ENCODE data around the gene ZBTB38. TPM values are rescaled to one million over a fixed set of nuclear protein-coding genes. Genes with fewer than 3 reads are reported as not detected.

The ZBTB38 gene
- total RNA-seq, 1 experiment from 2014 or later: 21.8 TPM

DNA sequence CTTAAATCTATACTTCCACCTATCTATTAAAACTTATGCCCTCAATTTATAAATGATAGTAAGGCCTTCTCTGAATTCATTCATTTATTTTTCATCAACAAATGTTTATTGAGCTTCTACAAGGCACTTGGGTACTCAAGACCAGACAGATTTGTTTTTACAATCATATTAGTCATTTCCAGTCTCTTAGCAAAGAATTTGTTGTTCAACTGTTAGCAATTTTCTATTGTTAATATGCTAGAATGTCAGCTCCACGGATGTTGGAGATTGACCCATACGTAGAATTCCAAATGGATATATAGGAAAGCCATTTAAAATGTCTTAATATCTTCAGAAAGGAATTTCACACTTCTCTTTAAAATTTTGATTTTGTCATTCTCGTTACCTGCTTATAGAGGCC, 36.7 kb downstream of the ZBTB38 start:
- POLR2A ChIA-PET (ENCODE audit: unreplicated experiment): no interaction called here
- Histone ChIP-seq H3K36me3 (ENCODE audit: low read depth) (no peaks in the 10 kb centered on the region), H2AFZ (no peak overlapping the region), H3K9me3 (ENCODE audit: insufficient read depth, low read depth) (no peaks in the 10 kb centered on the region; the same call in 1 of the 2 replicates), H3K9me2 (ENCODE audit: insufficient read depth) (no peaks in the 10 kb centered on the region), H3F3A (ENCODE audit: insufficient read depth, low read depth) (peaks cover 38% of the 10 kb centered on the region), H3K4me2 (no peak overlapping the region), H3K27ac (no peak overlapping the region), H4K20me1 (ENCODE audit: insufficient read depth) (no peaks in the 10 kb centered on the region), H3K27me3 (ENCODE audit: insufficient read depth, low read depth) (0 out of 2 replicates have a peak, but pooled peaks cover 5% of the 10 kb centered on the region), H3K4me3 (no peak overlapping the region), H3K4me1 (replicated peaks; ENCODE audit: insufficient read depth) (peaks cover 19% of the 10 kb centered on the region), H3K79me2 (ENCODE audit: low read depth) (no peaks in the 10 kb centered on the region)
- CTCF ChIA-PET: no interaction called here
- no TSS peak for BruUV-seq (replicated peaks)
- intact Hi-C loops (cut with micrococcal nuclease; ENCODE audit: unreplicated experiment): no loop called here
- no peak for DNase-seq
- TF ChIP-seq EZH2 (IDR thresholded peaks at IDR 0.05; ENCODE audit: low read depth) (no peak), CTCF (conservative IDR thresholded peaks at IDR 0.05) (no peak)

DNA sequence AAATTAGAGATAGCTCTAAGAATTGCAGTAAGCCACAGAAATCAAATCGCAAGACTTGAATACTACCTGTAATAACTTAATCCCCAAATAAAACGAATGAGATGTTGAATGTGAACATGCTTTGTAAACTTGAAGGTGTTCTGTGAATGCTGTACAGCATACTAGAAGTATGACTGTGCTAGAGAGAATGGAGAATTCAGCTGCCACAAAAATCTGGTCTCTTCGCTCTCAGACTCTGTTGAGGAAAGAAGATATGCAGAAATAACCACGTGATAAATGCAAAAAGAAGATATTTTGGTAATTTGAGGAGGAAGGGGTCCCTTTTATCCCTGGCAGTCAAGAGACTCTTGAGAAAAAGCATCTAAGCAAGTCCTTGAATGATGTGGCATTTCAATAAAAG, 37.3 kb downstream of the ZBTB38 start:
- DNase-seq: no peak
- TF ChIP-seq EZH2 (IDR thresholded peaks at IDR 0.05; ENCODE audit: low read depth) (no peak), CTCF (conservative IDR thresholded peaks at IDR 0.05) (no peak)
- no peak overlapping the region for H3K27ac ChIP-seq
- H3K9me2 ChIP-seq (ENCODE audit: insufficient read depth): no peaks in the 10 kb centered on the region
- no peaks in the 10 kb centered on the region for H4K20me1 ChIP-seq (ENCODE audit: insufficient read depth)
- H3K27me3 ChIP-seq (ENCODE audit: insufficient read depth, low read depth): 0 out of 2 replicates have a peak, but pooled peaks cover 5% of the 10 kb centered on the region
- peaks cover 44% of the 10 kb centered on the region for H3F3A ChIP-seq (ENCODE audit: insufficient read depth, low read depth)
- H3K4me1 ChIP-seq (replicated peaks; ENCODE audit: insufficient read depth): peaks cover 25% of the 10 kb centered on the region
- H3K79me2 ChIP-seq (ENCODE audit: low read depth): no peaks in the 10 kb centered on the region
- intact Hi-C loops (cut with micrococcal nuclease; ENCODE audit: unreplicated experiment): no loop called here
- no peak overlapping the region for H3K4me3 ChIP-seq
- no peak overlapping the region for H2AFZ ChIP-seq
- H3K9me3 ChIP-seq (ENCODE audit: insufficient read depth, low read depth): no peaks in the 10 kb centered on the region; the same call in 1 of the 2 replicates
- ChIA-PET POLR2A (ENCODE audit: unreplicated experiment) (no interaction called here), CTCF (no interaction called here)
- H3K4me2 ChIP-seq: no peak overlapping the region
- no TSS peak for BruUV-seq (replicated peaks)
- no peaks in the 10 kb centered on the region for H3K36me3 ChIP-seq (ENCODE audit: low read depth)

DNA sequence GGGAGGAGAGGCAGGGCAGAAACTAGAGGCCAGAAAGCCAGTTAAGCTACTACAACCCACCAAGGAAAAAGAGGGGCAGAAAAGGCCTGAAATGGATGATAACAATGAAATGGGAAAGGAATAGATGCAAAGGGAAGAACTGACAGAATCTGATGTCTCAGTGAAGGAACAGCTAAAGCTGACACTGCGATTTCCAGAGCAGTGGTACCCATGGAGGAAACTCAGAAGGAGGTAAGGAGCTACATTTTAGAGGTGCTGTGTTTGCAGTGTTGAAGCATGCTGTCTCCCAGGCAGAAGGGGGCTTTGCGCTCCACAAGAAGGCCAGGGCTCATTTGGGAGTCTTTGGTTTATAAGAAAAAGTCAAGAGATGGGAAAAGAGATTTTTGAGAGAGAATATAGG, 38.0 kb downstream of the ZBTB38 start:
- Histone ChIP-seq H3K36me3 (ENCODE audit: low read depth) (no peaks in the 10 kb centered on the region), H4K20me1 (ENCODE audit: insufficient read depth) (no peaks in the 10 kb centered on the region), H2AFZ (no peak overlapping the region), H3F3A (ENCODE audit: insufficient read depth, low read depth) (peaks cover 46% of the 10 kb centered on the region), H3K4me3 (no peak overlapping the region), H3K9me2 (ENCODE audit: insufficient read depth) (no peaks in the 10 kb centered on the region), H3K27ac (no peak overlapping the region), H3K4me2 (no peak overlapping the region), H3K27me3 (ENCODE audit: insufficient read depth, low read depth) (0 out of 2 replicates have a peak, but pooled peaks cover 5% of the 10 kb centered on the region), H3K9me3 (ENCODE audit: insufficient read depth, low read depth) (no peaks in the 10 kb centered on the region; the same call in 1 of the 2 replicates), H3K4me1 (replicated peaks; ENCODE audit: insufficient read depth) (peaks cover 32% of the 10 kb centered on the region), H3K79me2 (ENCODE audit: low read depth) (no peaks in the 10 kb centered on the region)
- ChIA-PET POLR2A (ENCODE audit: unreplicated experiment) (no interaction called here), CTCF (no interaction called here)
- no peak for TF ChIP-seq EZH2 (IDR thresholded peaks at IDR 0.05; ENCODE audit: low read depth)
- TF ChIP-seq CTCF (conservative IDR thresholded peaks at IDR 0.05): no peak
- no peak for DNase-seq
- BruUV-seq (replicated peaks): no TSS peak
- intact Hi-C loops (cut with micrococcal nuclease; ENCODE audit: unreplicated experiment): no loop called here
